GM19043 (cell line): ENCODE measurements around the gene ALG11.
"Not testable (repeated sequence)": the region's sequence is repeated elsewhere in the genome, so short reads cannot be mapped to it uniquely, and the experiment has no call there.

ENCODE experiments used
- ATAC-seq: cut with Tn5 transposase; IDR thresholded peaks from one replicate; pipeline ENCODE4 v1.9.1; 2021; ENCODE audit warnings: low read depth; ENCODE audit not compliant: unreplicated experiment

ALG11 gene

GRCh38 chr13:52025475-52026245, 13.5 kb downstream of the ALG11 start:
- ATAC-seq: no peak

GRCh38 chr13:52026246-52026626, 14.0 kb downstream of the ALG11 start:
- no peak for ATAC-seq

GRCh38 chr13:52027832-52028231, 15.6 kb downstream of the ALG11 start:
- ATAC-seq: no peak

GRCh38 chr13:52029569-52029968, 17.4 kb downstream of the ALG11 start:
- no peak for ATAC-seq

GRCh38 chr13:52030401-52030800, 18.2 kb downstream of the ALG11 start:
- ATAC-seq: not testable (repeated sequence)

- no peak for ATAC-seq
These were observed 20.8 kb downstream of the ALG11 start for GRCh38 chr13:52033039-52033438.

- ATAC-seq: no peak
These were observed 22.5 kb downstream of the ALG11 start for GRCh38 chr13:52034616-52035226.

- ATAC-seq: no peak
These were observed 23.8 kb downstream of the ALG11 start for GRCh38 chr13:52036037-52036436.

- ATAC-seq: no peak
These were observed 31.5 kb downstream of the ALG11 start for GRCh38 chr13:52043675-52044074.

- ATAC-seq: no peak
These were observed 35.3 kb downstream of the ALG11 start for GRCh38 chr13:52047463-52047862.

GRCh38 chr13:52048516-52048915, 36.3 kb downstream of the ALG11 start:
- ATAC-seq: no peak

GRCh38 chr13:52051400-52051799, 39.2 kb downstream of the ALG11 start:
- ATAC-seq: no peak

- no peak for ATAC-seq
These were observed 41.3 kb downstream of the ALG11 start for GRCh38 chr13:52053460-52053859.

- not testable (repeated sequence) for ATAC-seq
These were observed 48.9 kb downstream of the ALG11 start for GRCh38 chr13:52061064-52061463.

- ATAC-seq: no peak
These were observed 49.4 kb downstream of the ALG11 start for GRCh38 chr13:52061587-52061986.

- no peak for ATAC-seq
These were observed 55.0 kb downstream of the ALG11 start for GRCh38 chr13:52067237-52067636.

GRCh38 chr13:52070929-52071523, 58.8 kb downstream of the ALG11 start:
- no peak for ATAC-seq
